Neural cell (in vitro differentiated cells): Measurements from ENCODE around the gene NUTM2F. TPM values are rescaled to one million over a fixed set of nuclear protein-coding genes. Genes with fewer than 3 reads are reported as not detected.
"Not testable (repeated sequence)": the region's sequence is repeated elsewhere in the genome, so short reads cannot be mapped to it uniquely, and the experiment has no call there.

Experiments used
- H2AFZ ChIP-seq: fragments of 200-600, 300-800 bp; sonication (generic), shearing (Covaris generic); 2 replicates; pipeline ENCODE4 v1.6.0; 2014; ENCODE audit warnings: low read depth, mild to moderate bottlenecking, antibody characterized with exemption, low read length, moderate library complexity
- H3F3A ChIP-seq: fragments of 200-600 bp; shearing (Covaris generic); 2 replicates; pipeline ENCODE4 v1.6.1; 2016; ENCODE audit warnings: mild to moderate bottlenecking, moderate library complexity, mixed read lengths, antibody characterized with exemption, low read length; ENCODE audit not compliant: insufficient read depth, poor library complexity, severe bottlenecking
- H3K27ac ChIP-seq: fragments of 200-600, 300-800 bp; sonication (generic), shearing (Covaris generic); 2 replicates; pipeline ENCODE4 v1.5.1; 2014; ENCODE audit warnings: mild to moderate bottlenecking, low read length, moderate library complexity
- H3K27me3 ChIP-seq: fragments of 300-800, 200-600 bp; sonication (generic), shearing (Covaris generic); 2 replicates; pipeline ENCODE4 v1.6.0; 2014; ENCODE audit warnings: mild to moderate bottlenecking, low read depth, low read length, moderate library complexity; ENCODE audit not compliant: insufficient read depth
- H3K36me3 ChIP-seq: fragments of 300-800, 200-600 bp; sonication (generic), shearing (Covaris generic); 2 replicates; pipeline ENCODE4 v1.5.1; 2014; ENCODE audit warnings: mild to moderate bottlenecking, antibody characterized with exemption, low read length, moderate library complexity; ENCODE audit not compliant: insufficient read depth
- H3K4me2 ChIP-seq: fragments of 300-800, 200-600 bp; sonication (generic), shearing (Covaris generic); 2 replicates; pipeline ENCODE4 v1.6.0; 2014; ENCODE audit warnings: mild to moderate bottlenecking, low read length
- H3K4me3 ChIP-seq: fragments of 300-800, 200-600 bp; sonication (generic), shearing (Covaris generic); 2 replicates; pipeline ENCODE4 v1.5.1; 2014; ENCODE audit warnings: mild to moderate bottlenecking, low read length, moderate library complexity
- H3K79me2 ChIP-seq: fragments of 200-600 bp; shearing (Covaris generic); replicated peaks from 2 replicates; pipeline ENCODE4 v1.6.0; 2014; ENCODE audit warnings: mild to moderate bottlenecking, low read length, moderate library complexity; ENCODE audit not compliant: insufficient read depth
- H3K9ac ChIP-seq: fragments of 300-800, 200-600 bp; sonication (generic), shearing (Covaris generic); 2 replicates; pipeline ENCODE4 v1.6.1; 2016; ENCODE audit warnings: mild to moderate bottlenecking, low read length, mixed read lengths
- H3K9me2 ChIP-seq: fragments of 200-600 bp; shearing (Covaris generic); 2 replicates; pipeline ENCODE4 v1.6.1; 2016; ENCODE audit warnings: mild to moderate bottlenecking, low read length, mixed read lengths; ENCODE audit not compliant: insufficient read depth
- H3K9me3 ChIP-seq: fragments of 200-600, 300-800 bp; sonication (generic), shearing (Covaris generic); 2 replicates; pipeline ENCODE4 v1.6.1; 2016; ENCODE audit warnings: mild to moderate bottlenecking, mixed run types, low read length, moderate library complexity, mixed read lengths
- H4K20me1 ChIP-seq: fragments of 200-600 bp; shearing (Covaris generic); 2 replicates; pipeline ENCODE4 v1.6.1; 2016; ENCODE audit warnings: mild to moderate bottlenecking, mixed run types; ENCODE audit not compliant: insufficient read depth
- polyA plus RNA-seq: library from polyadenylated mRNA; depleted of rRNA; stranded (reverse); fragments of >200 nt; gene quantifications from 2 replicates; pipeline ENCODE4 v1.2.3, GENCODE V29; 2014

Gene NUTM2F
- polyA plus RNA-seq, 1 donor from 2014 or later: 0.68 TPM

GRCh38 chr9:94336445-94336844, 8.0 kb upstream of the NUTM2F start:
- H3K79me2 ChIP-seq, H4K20me1 ChIP-seq, H3K27ac ChIP-seq, H3K9me2 ChIP-seq, H3K36me3 ChIP-seq, H3K4me3 ChIP-seq, H3K27me3 ChIP-seq, H3F3A ChIP-seq, H3K9ac ChIP-seq, H2AFZ ChIP-seq, H3K4me2 ChIP-seq, H3K9me3 ChIP-seq: not testable (repeated sequence)

- not testable (repeated sequence) for H3K36me3 ChIP-seq, H3F3A ChIP-seq, H3K4me2 ChIP-seq, H3K9ac ChIP-seq, H4K20me1 ChIP-seq, H3K9me2 ChIP-seq, H3K79me2 ChIP-seq, H3K27ac ChIP-seq, H3K4me3 ChIP-seq, H2AFZ ChIP-seq, H3K27me3 ChIP-seq, H3K9me3 ChIP-seq
Measured at GRCh38 chr9:94325583-94325982, 2.9 kb downstream of the NUTM2F start.

GRCh38 chr9:94323153-94323798, 5.2 kb downstream of the NUTM2F start:
- H3K9me3 ChIP-seq, H4K20me1 ChIP-seq, H3K9me2 ChIP-seq, H3K4me3 ChIP-seq, H2AFZ ChIP-seq, H3K27ac ChIP-seq, H3F3A ChIP-seq, H3K79me2 ChIP-seq, H3K27me3 ChIP-seq, H3K4me2 ChIP-seq, H3K9ac ChIP-seq, H3K36me3 ChIP-seq: not testable (repeated sequence)

GRCh38 chr9:94322342-94322940, 6.0 kb downstream of the NUTM2F start:
- H4K20me1 ChIP-seq, H3K4me3 ChIP-seq, H3K27ac ChIP-seq, H2AFZ ChIP-seq, H3K79me2 ChIP-seq, H3K36me3 ChIP-seq, H3K9me2 ChIP-seq, H3K9me3 ChIP-seq, H3K9ac ChIP-seq, H3K4me2 ChIP-seq, H3K27me3 ChIP-seq, H3F3A ChIP-seq: not testable (repeated sequence)

- not testable (repeated sequence) for H3K79me2 ChIP-seq, H3K27ac ChIP-seq, H3K9ac ChIP-seq, H2AFZ ChIP-seq, H3F3A ChIP-seq, H3K27me3 ChIP-seq, H3K4me3 ChIP-seq, H3K4me2 ChIP-seq, H3K9me3 ChIP-seq, H3K9me2 ChIP-seq, H3K36me3 ChIP-seq, H4K20me1 ChIP-seq
Measured at GRCh38 chr9:94317949-94318657, 10.3 kb downstream of the NUTM2F start.

- H3K4me2 ChIP-seq, H3K9me2 ChIP-seq, H3F3A ChIP-seq, H3K9me3 ChIP-seq, H3K36me3 ChIP-seq, H3K27me3 ChIP-seq, H2AFZ ChIP-seq, H3K4me3 ChIP-seq, H3K27ac ChIP-seq, H3K79me2 ChIP-seq, H4K20me1 ChIP-seq, H3K9ac ChIP-seq: not testable (repeated sequence)
Measured at GRCh38 chr9:94316236-94316635, 12.2 kb downstream of the NUTM2F start.

- not testable (repeated sequence) for H2AFZ ChIP-seq, H4K20me1 ChIP-seq, H3K36me3 ChIP-seq, H3F3A ChIP-seq, H3K4me3 ChIP-seq, H3K9ac ChIP-seq, H3K79me2 ChIP-seq, H3K4me2 ChIP-seq, H3K27ac ChIP-seq, H3K9me3 ChIP-seq, H3K27me3 ChIP-seq, H3K9me2 ChIP-seq
Measured at GRCh38 chr9:94315034-94315984, 13.1 kb downstream of the NUTM2F start.
